H1 (cell line): ENCODE measurements around the gene KLHL3. TPM values are rescaled to one million over a fixed set of nuclear protein-coding genes. Genes with fewer than 3 reads are reported as not detected.

ENCODE experiments used
- CTCF ChIA-PET: fragments of 300-600 bp; sonication (Branson Sonifier 250); formaldehyde crosslinking; loops from one replicate; lab custom pipeline; 2021; ENCODE audit not compliant: partially characterized antibody; lab: Charles Lee
- POLR2A ChIA-PET: fragments of 300-600 bp; sonication (Branson Sonifier 250); formaldehyde crosslinking; loops from one replicate; lab custom pipeline; 2021; ENCODE audit warnings: inconsistent platforms; ENCODE audit not compliant: partially characterized antibody; lab: Charles Lee
- DNase-seq, 2 experiments: peaks; one replicate each; pipeline versions ENCODE4 v3.0.0 to v3.0.0-alpha.2; 2010 to 2022; ENCODE audit warnings: low spot score in 2 of 2, low read depth in 1 of 2, mixed read lengths in 1 of 2
- FAIRE-seq: peaks from 2 replicates; lab custom pipeline; 2011; peaks lifted over from hg19 to GRCh38; lab: Jason Lieb, UNC
- H2AFZ ChIP-seq: 2 replicates; pipeline ENCODE4 v1.8.1; 2012; ENCODE audit warnings: low read length, inconsistent platforms
- H2AK5ac ChIP-seq: 2 replicates; pipeline ENCODE4 v1.6.1; 2013; ENCODE audit warnings: low read depth, low read length
- H2BK120ac ChIP-seq: replicated peaks from 2 replicates; pipeline ENCODE3; 2013; ENCODE audit warnings: low read depth, low read length, inconsistent platforms
- H2BK12ac ChIP-seq: 2 replicates; pipeline ENCODE4 v1.6.1; 2013; ENCODE audit warnings: low read depth, low read length
- H2BK15ac ChIP-seq: 2 replicates; pipeline ENCODE4 v1.6.1; 2013; ENCODE audit warnings: low read length
- H2BK20ac ChIP-seq: 2 replicates; pipeline ENCODE4 v1.6.1; 2013; ENCODE audit warnings: low read length
- H2BK5ac ChIP-seq: 2 replicates; pipeline ENCODE4 v1.6.1; 2013; ENCODE audit warnings: low read depth, low read length
- H3K14ac ChIP-seq: 2 replicates; pipeline ENCODE4 v1.6.1; 2013; ENCODE audit warnings: inconsistent platforms; ENCODE audit not compliant: insufficient read length
- H3K18ac ChIP-seq: 2 replicates; pipeline ENCODE4 v1.6.1; 2013; ENCODE audit warnings: low read length; ENCODE audit errors: extremely low read depth
- H3K23ac ChIP-seq: 2 replicates; pipeline ENCODE4 v1.6.1; 2013; ENCODE audit warnings: inconsistent platforms; ENCODE audit not compliant: insufficient read length
- H3K23me2 ChIP-seq: 2 replicates; pipeline ENCODE4 v1.6.1; 2013; ENCODE audit warnings: low read depth, low read length
- H3K27ac ChIP-seq: 2 replicates; pipeline ENCODE4 v1.6.1; 2011; ENCODE audit warnings: low read depth, low read length, inconsistent platforms
- H3K27me3 ChIP-seq, 4 experiments: replicated peaks in 1 of 4; 1 replicate in 1 of 4; 2 replicates in 3 of 4; pipeline versions ENCODE4 v1.6.1 to v1.8.1; 2011 to 2013; ENCODE audit warnings: low read length in 3 of 4, mild to moderate bottlenecking in 3 of 4, inconsistent platforms in 2 of 4, mixed read lengths in 2 of 4, moderate library complexity in 1 of 4; ENCODE audit not compliant: control insufficient read depth in 3 of 4, insufficient read depth in 3 of 4; ENCODE audit errors: extremely low read depth in 1 of 4
- H3K36me3 ChIP-seq, 4 experiments: 2 replicates each; pipeline versions ENCODE4 v1.6.1 to v1.8.1; 2011 to 2013; ENCODE audit warnings: mild to moderate bottlenecking in 4 of 4, low read length in 3 of 4, moderate library complexity in 2 of 4, control low read depth in 1 of 4, inconsistent platforms in 1 of 4; ENCODE audit not compliant: insufficient read depth in 4 of 4, control insufficient read depth in 2 of 4
- H3K4ac ChIP-seq: replicated peaks from 2 replicates; pipeline ENCODE3; 2013; ENCODE audit warnings: low read length, low read depth, mixed read lengths, inconsistent platforms; ENCODE audit not compliant: insufficient read length
- H3K4me1 ChIP-seq, 4 experiments: replicated peaks in 1 of 4; 1 replicate in 1 of 4; 2 replicates in 3 of 4; pipeline versions ENCODE4 v1.6.1 to v1.8.1; 2011 to 2013; ENCODE audit warnings: low read length in 3 of 4, inconsistent platforms in 2 of 4, mixed read lengths in 1 of 4; ENCODE audit not compliant: insufficient read depth in 4 of 4, control insufficient read depth in 3 of 4
- H3K4me2 ChIP-seq, 2 experiments: 2 replicates each; pipeline versions ENCODE4 v1.6.1 to v1.8.1; 2011 to 2013; ENCODE audit warnings: low read depth in 2 of 2, low read length in 2 of 2, control low read depth in 1 of 2, inconsistent platforms in 1 of 2, mild to moderate bottlenecking in 1 of 2; ENCODE audit not compliant: insufficient read depth in 1 of 2
- H3K4me3 ChIP-seq, 4 experiments: fragments of 200-600, 300-600 bp in 1 of 4; sonication (generic), shearing (Covaris generic), sonication (Bioruptor Twin) in 1 of 4; 2 replicates each; pipeline versions ENCODE4 v1.5.1 to v1.8.1; 2011 to 2016; ENCODE audit warnings: low read length in 4 of 4, low read depth in 3 of 4, control low read depth in 2 of 4, inconsistent platforms in 2 of 4, mild to moderate bottlenecking in 2 of 4, mixed read lengths in 1 of 4, moderate library complexity in 1 of 4; ENCODE audit not compliant: insufficient read depth in 2 of 4; ENCODE audit errors: extremely low read depth in 1 of 4
- H3K56ac ChIP-seq: replicated peaks from 2 replicates; pipeline ENCODE3; 2013; ENCODE audit warnings: low read depth, mild to moderate bottlenecking, mixed read lengths, low read length, inconsistent platforms; ENCODE audit not compliant: insufficient read length
- H3K79me1 ChIP-seq: 2 replicates; pipeline ENCODE4 v1.6.1; 2013; ENCODE audit warnings: low read depth, low read length, control low read depth
- H3K79me2 ChIP-seq, 2 experiments: 2 replicates each; pipeline versions ENCODE4 v1.6.1 to v1.8.1; 2012 to 2013; ENCODE audit warnings: low read length in 2 of 2, mild to moderate bottlenecking in 2 of 2, inconsistent platforms in 1 of 2; ENCODE audit not compliant: insufficient read depth in 2 of 2, control insufficient read depth in 1 of 2
- H3K9ac ChIP-seq, 4 experiments: replicated peaks in 1 of 4; 1 replicate in 1 of 4; 2 replicates in 3 of 4; pipeline versions ENCODE4 v1.6.1 to v1.8.1; 2011 to 2013; ENCODE audit warnings: low read depth in 3 of 4, low read length in 3 of 4, control low read depth in 2 of 4, mild to moderate bottlenecking in 2 of 4, moderate library complexity in 2 of 4, inconsistent platforms in 1 of 4; ENCODE audit errors: extremely low read depth in 1 of 4
- H3K9me3 ChIP-seq, 2 experiments: 2 replicates each; pipeline versions ENCODE4 v1.6.1 to v1.8.1; 2012 to 2013; ENCODE audit warnings: mild to moderate bottlenecking in 2 of 2, moderate library complexity in 2 of 2, control low read depth in 1 of 2, inconsistent platforms in 1 of 2, low read depth in 1 of 2, low read length in 1 of 2, mixed read lengths in 1 of 2; ENCODE audit not compliant: insufficient read depth in 2 of 2
- H4K20me1 ChIP-seq, 2 experiments: replicated peaks in 1 of 2; 2 replicates each; pipeline versions ENCODE3 to v1.8.1; 2011 to 2013; ENCODE audit warnings: inconsistent platforms in 2 of 2, low read length in 2 of 2, mild to moderate bottlenecking in 1 of 2; ENCODE audit not compliant: insufficient read depth in 2 of 2, control insufficient read depth in 1 of 2
- H4K5ac ChIP-seq: 2 replicates; pipeline ENCODE4 v1.6.1; 2013; ENCODE audit warnings: low read length, low read depth, mixed read lengths, inconsistent platforms; ENCODE audit not compliant: insufficient read length
- H4K8ac ChIP-seq: 2 replicates; pipeline ENCODE4 v1.8.0; 2013; ENCODE audit warnings: mild to moderate bottlenecking, moderate library complexity, low read length, inconsistent platforms; ENCODE audit not compliant: insufficient read depth; ENCODE audit errors: extremely low read depth
- H4K91ac ChIP-seq: replicated peaks from 2 replicates; pipeline ENCODE3; 2013; ENCODE audit warnings: low read length, mixed read lengths, inconsistent platforms; ENCODE audit not compliant: insufficient read length
- CTBP2 ChIP-seq: IDR thresholded peaks from 2 replicates; pipeline ENCODE4 v1.7.0; 2011; ENCODE audit warnings: borderline replicate concordance, mild to moderate bottlenecking, moderate library complexity, mixed read lengths, low read length; ENCODE audit not compliant: insufficient read depth, insufficient read length
- HDAC2 ChIP-seq, 2 experiments: fragments of 300-600 bp in 1 of 2; sonication (generic) in 1 of 2; IDR thresholded peaks; 2 replicates each; pipeline ENCODE4 v1.6.1; 2011 to 2012; ENCODE audit warnings: low read depth in 2 of 2, low read length in 2 of 2, mild to moderate bottlenecking in 2 of 2, moderate library complexity in 2 of 2, borderline replicate concordance in 1 of 2, inconsistent platforms in 1 of 2
- SIRT6 ChIP-seq: IDR thresholded peaks from one replicate; pipeline ENCODE4 v1.7.1; 2012; ENCODE audit warnings: low read length, inconsistent platforms
- SIX5 ChIP-seq: IDR thresholded peaks from 2 replicates; pipeline ENCODE4 v1.6.1; 2011; ENCODE audit warnings: mild to moderate bottlenecking, low read depth, low read length
- SP4 ChIP-seq: IDR thresholded peaks from 2 replicates; pipeline ENCODE4 v1.6.1; 2012; ENCODE audit warnings: low read length, inconsistent platforms
- polyA plus RNA-seq, 7 experiments: library from polyadenylated mRNA; depleted of rRNA in 3 of 7; stranded (reverse) in 5 of 7; unstranded in 2 of 7; fragments of >200 nt in 5 of 7; fragments of 200-250 nt in 2 of 7; gene quantifications; 1 replicate in 5 of 7; 2 replicates in 1 of 7; 4 replicates in 1 of 7; pipeline versions ENCODE4 v1.2.1 to v1.2.3, GENCODE V29; 2011 to 2013; ENCODE audit warnings: missing spikeins in 2 of 7, mixed read lengths in 2 of 7
- total RNA-seq: library from RNA; stranded (reverse); fragmentation: NEBNext Ultra II Directional; extraction: Animal tissue kit (Norgen Biotek cat#: 25700); gene quantifications from 2 replicates; pipeline ENCODE4 v1.2.1, GENCODE V29; 2021

Gene KLHL3
- total and polyA plus RNA-seq, 2 of the 8 experiments (the other 6 are each of a cell fraction or from before 2014, with no cell fraction given) = 7.4 to 13.7 TPM

DNA sequence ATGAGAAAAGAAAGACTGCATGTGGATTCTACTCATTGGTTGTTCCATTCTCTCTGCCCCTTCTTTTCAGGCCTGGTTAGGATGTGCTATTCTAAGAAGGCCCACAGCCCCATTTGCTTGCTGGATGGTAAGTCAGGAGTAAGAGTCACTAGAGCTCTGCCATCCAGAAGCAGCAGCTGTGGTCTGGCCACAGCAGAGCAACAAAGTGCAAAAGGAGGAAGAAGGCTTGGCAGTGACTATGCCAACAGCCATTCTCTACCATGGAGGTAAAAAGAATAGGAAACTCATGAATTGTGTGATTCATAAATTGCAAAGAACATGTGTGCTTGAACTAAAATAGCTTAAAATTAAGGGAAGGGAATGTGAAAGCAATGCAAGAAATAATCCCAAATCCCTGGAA lies 20.9 kb downstream of the KLHL3 start:
- ChIA-PET POLR2A (no interaction called here), CTCF (interaction anchor here (1.8 kb wide), 1 partner anchor 20 kb away, joined by 4 read pairs; no protein-coding TSS in a partner anchor)
- no peak overlapping the region for H3K9ac ChIP-seq
- no peak overlapping the region for H3K4ac ChIP-seq
- no peaks in the 10 kb centered on the region for H3K79me2 ChIP-seq
- no peaks in the 10 kb centered on the region for H3K23me2 ChIP-seq
- no peak overlapping the region for H3K23ac ChIP-seq
- no peak overlapping the region for H2BK120ac ChIP-seq
- H3K36me3 ChIP-seq = peaks cover 0 to 12% (median 5%) of the 10 kb centered on the region in 4 experiments; a peak in 3 of 8 replicates
- no peak overlapping the region for H3K27ac ChIP-seq
- H3K79me1 ChIP-seq = no peaks in the 10 kb centered on the region
- H3K27me3 ChIP-seq = no peaks in the 10 kb centered on the region
- no peak overlapping the region for H3K4me3 ChIP-seq
- peaks cover 0 to under 1% of the 10 kb centered on the region in 2 experiments for H4K20me1 ChIP-seq
- H2BK12ac ChIP-seq = no peak overlapping the region
- H3K4me2 ChIP-seq = no peak overlapping the region
- H2BK20ac ChIP-seq = no peak overlapping the region
- no peak overlapping the region for H2BK5ac ChIP-seq
- DNase-seq (no peak), FAIRE-seq (no peak)
- H3K9me3 ChIP-seq = peaks cover 4 to 6% of the 10 kb centered on the region in 2 experiments
- H4K5ac ChIP-seq = no peak overlapping the region
- no peak overlapping the region for H2BK15ac ChIP-seq
- H2AK5ac ChIP-seq = no peak overlapping the region
- no peak overlapping the region for H4K91ac ChIP-seq
- H4K8ac ChIP-seq = no peak overlapping the region
- no peak overlapping the region for H3K56ac ChIP-seq
- no peak overlapping the region for H2AFZ ChIP-seq
- H3K14ac ChIP-seq = no peak overlapping the region
- H3K18ac ChIP-seq = no peak overlapping the region
- no peaks in the 10 kb centered on the region for H3K4me1 ChIP-seq
- no peak for TF ChIP-seq SIRT6
- TF ChIP-seq CTBP2 = no peak
- TF ChIP-seq SP4 = no peak
- TF ChIP-seq SIX5 = no peak
- no peak for TF ChIP-seq HDAC2 (IDR thresholded peaks at IDR 0.05; ENCODE audit: borderline replicate concordance in 1 of 2, low read depth in 2 of 2, low read length in 2 of 2)
